ENCODE data around the gene CPLANE1.

The CPLANE1 gene

DNA sequence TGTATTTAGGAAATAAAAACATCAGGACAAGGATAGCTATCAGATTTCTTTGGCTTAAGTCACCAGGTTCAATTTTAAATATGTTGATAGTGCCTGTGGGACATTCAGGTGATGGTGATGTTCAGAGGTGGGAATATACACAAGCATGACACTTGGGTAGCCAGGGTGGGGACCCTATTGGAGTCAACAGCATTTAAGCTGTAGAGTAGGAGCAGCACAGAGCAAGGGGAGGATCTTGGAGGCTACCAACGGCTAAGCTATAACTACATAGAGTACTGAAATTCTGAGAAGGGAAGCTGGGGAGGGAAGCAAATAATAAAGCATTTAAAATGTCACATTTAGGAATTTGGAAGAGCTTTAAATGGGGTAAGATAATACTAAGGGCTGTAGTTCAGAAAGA is 177.7 kb downstream of the CPLANE1 start:
- no peak for DNase-seq

GRCh38 chr5:37064442-37064841 is 184.7 kb downstream of the CPLANE1 start:
- DNase-seq: no peak

- no peak for DNase-seq
Measured at GRCh38 chr5:37063739-37064138, 185.4 kb downstream of the CPLANE1 start.

GRCh38 chr5:37060030-37060429 is 189.1 kb downstream of the CPLANE1 start:
- DNase-seq: no peak

GRCh38 chr5:37056762-37057161 is 192.4 kb downstream of the CPLANE1 start:
- DNase-seq: no peak
